Activated naive CD4-positive, alpha-beta T cell treated with anti-CD3 and anti-CD28 coated beads, Interleukin-2, amount 10 ng/mL, durations not matched to agents 7 days and 5 days (primary cell): ENCODE results near the gene DST.

Experiments
- CTCF ChIA-PET: fragments of 350-600 bp; sonication (Branson Sonifier 250); formaldehyde crosslinking; loops from one replicate; lab custom pipeline; 2021; ENCODE audit warnings: antibody characterized with exemption; lab: Charles Lee
- DNase-seq: peaks from one replicate; pipeline ENCODE4 v3.0.0-alpha.2; 2020
- H3K27ac Mint-ChIP-seq: one replicate; pipeline ENCODE4 v1.8.0; 2021; ENCODE audit warnings: mild to moderate bottlenecking, moderate library complexity, mixed read lengths
- H3K27me3 Mint-ChIP-seq: one replicate; pipeline ENCODE4 v1.8.0; 2021; ENCODE audit warnings: mild to moderate bottlenecking, mixed read lengths
- H3K36me3 Mint-ChIP-seq: one replicate; pipeline ENCODE4 v1.8.0; 2021; ENCODE audit warnings: mixed read lengths
- H3K4me1 Mint-ChIP-seq: one replicate; pipeline ENCODE4 v1.8.0; 2021; ENCODE audit warnings: mixed read lengths
- H3K4me3 Mint-ChIP-seq: one replicate; pipeline ENCODE4 v1.8.0; 2021; ENCODE audit warnings: mild to moderate bottlenecking, moderate library complexity, mixed read lengths
- H3K9me3 Mint-ChIP-seq: one replicate; pipeline ENCODE4 v1.8.0; 2021; ENCODE audit warnings: mixed read lengths

The DST gene

GRCh38 chr6:56539527-56540105, 103.1 kb downstream of the DST start:
- Mint-ChIP-seq H3K27ac (no peak overlapping the region), H3K4me3 (no peak overlapping the region)

GRCh38 chr6:56538851-56539250, 103.8 kb downstream of the DST start:
- no peak overlapping the region for H3K4me3 Mint-ChIP-seq
- no peaks in the 10 kb centered on the region for H3K27me3 Mint-ChIP-seq
- H3K9me3 Mint-ChIP-seq, result no peaks in the 10 kb centered on the region
- no peak overlapping the region for H3K27ac Mint-ChIP-seq
- H3K4me1 Mint-ChIP-seq, result no peaks in the 10 kb centered on the region
- no peaks in the 10 kb centered on the region for H3K36me3 Mint-ChIP-seq
- no peak for DNase-seq
- CTCF ChIA-PET, result no interaction called here

More at GRCh38 chr6:56539527-56540105, 103.1 kb downstream of the DST start:
- no peak for DNase-seq
- Mint-ChIP-seq H3K9me3 (no peaks in the 10 kb centered on the region), H3K36me3 (no peaks in the 10 kb centered on the region), H3K27me3 (no peaks in the 10 kb centered on the region), H3K4me1 (no peaks in the 10 kb centered on the region)
- CTCF ChIA-PET, result no interaction called here

DNA sequence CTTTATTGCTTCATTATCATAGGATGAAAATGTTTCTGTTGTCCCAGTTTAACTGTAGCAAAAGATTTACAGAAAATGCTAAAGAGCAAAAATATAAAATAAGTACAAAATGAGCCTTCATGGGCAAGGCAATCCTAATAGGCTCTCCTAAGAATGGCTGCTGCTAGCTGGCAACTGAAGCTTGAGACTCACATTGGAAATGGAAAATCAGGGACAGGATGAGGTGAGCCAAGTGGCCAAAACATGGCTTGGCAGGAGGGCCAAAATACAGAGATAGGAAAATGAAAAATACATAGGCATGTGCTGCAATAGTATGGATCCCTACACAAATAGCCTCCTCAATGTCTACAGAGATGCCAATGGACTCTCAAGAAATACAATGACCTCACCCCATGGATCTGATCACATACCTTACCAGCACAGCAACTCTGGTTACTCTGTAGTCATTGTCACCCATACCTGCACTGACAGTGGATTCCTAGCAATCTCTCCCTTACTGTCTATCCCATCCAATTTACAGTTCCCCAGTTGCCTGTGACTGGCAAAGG, 105.4 kb downstream of the DST start:
- H3K27ac Mint-ChIP-seq, result no peak overlapping the region
- no peaks in the 10 kb centered on the region for H3K36me3 Mint-ChIP-seq
- CTCF ChIA-PET, result no interaction called here

GRCh38 chr6:56536536-56536935, 106.2 kb downstream of the DST start:
- H3K27me3 Mint-ChIP-seq, result no peaks in the 10 kb centered on the region
- no peaks in the 10 kb centered on the region for H3K36me3 Mint-ChIP-seq
- H3K27ac Mint-ChIP-seq, result no peak overlapping the region
- H3K9me3 Mint-ChIP-seq, result no peaks in the 10 kb centered on the region
- no peak overlapping the region for H3K4me3 Mint-ChIP-seq
- no peaks in the 10 kb centered on the region for H3K4me1 Mint-ChIP-seq
- CTCF ChIA-PET, result no interaction called here
- DNase-seq, result no peak

More for the DNA sequence above, 105.4 kb downstream of the DST start:
- H3K27me3 Mint-ChIP-seq, result no peaks in the 10 kb centered on the region
- H3K9me3 Mint-ChIP-seq, result no peaks in the 10 kb centered on the region
- no peak overlapping the region for H3K4me3 Mint-ChIP-seq
- H3K4me1 Mint-ChIP-seq, result no peaks in the 10 kb centered on the region
- DNase-seq, result no peak

- Mint-ChIP-seq H3K27me3 (no peaks in the 10 kb centered on the region), H3K27ac (no peak overlapping the region), H3K4me3 (no peak overlapping the region), H3K9me3 (no peaks in the 10 kb centered on the region), H3K4me1 (no peaks in the 10 kb centered on the region), H3K36me3 (no peaks in the 10 kb centered on the region)
- CTCF ChIA-PET, result no interaction called here
- no peak for DNase-seq
These were observed 107.1 kb downstream of the DST start for GRCh38 chr6:56535626-56536025.

DNA sequence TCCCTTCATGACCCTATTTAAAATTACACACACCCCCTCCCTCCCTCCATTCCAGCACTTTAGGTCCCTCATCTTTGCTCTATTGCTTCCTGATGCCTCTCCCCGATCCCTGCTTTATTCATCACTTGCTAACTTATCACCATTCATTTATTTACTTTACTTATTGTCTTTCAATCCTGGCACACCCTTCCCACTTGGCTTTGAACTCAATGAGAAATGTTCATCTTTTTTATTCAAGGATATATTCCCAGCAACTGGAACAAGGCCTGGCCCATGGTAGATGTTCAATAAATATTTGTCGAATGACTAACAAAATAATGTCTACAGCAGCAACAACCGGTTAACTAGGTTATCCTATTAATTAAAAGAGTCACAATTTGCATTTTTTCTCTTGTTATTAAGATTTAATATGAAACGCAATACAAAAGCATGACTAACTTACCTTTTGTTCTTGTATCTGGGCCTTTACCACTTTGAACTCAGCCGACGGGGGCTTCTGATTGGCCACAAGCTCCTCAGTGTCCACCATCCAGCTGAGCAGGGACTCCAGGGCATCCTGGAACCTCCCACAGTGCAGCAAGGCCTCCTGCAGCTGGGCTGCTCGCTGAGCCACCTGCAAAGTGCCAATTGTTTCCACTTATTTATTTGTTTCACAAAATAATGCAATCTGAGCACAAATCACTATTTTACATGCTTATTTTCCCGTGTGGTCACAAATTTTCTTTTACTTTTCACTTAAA, 107.8 kb downstream of the DST start:
- Mint-ChIP-seq H3K27ac (no peak overlapping the region), H3K9me3 (no peaks in the 10 kb centered on the region), H3K4me3 (no peak overlapping the region), H3K4me1 (no peaks in the 10 kb centered on the region), H3K36me3 (no peaks in the 10 kb centered on the region), H3K27me3 (no peaks in the 10 kb centered on the region)
- CTCF ChIA-PET, result no interaction called here
- no peak for DNase-seq

- H3K27me3 Mint-ChIP-seq, result no peaks in the 10 kb centered on the region
- DNase-seq, result no peak
- H3K4me3 Mint-ChIP-seq, result no peak overlapping the region
- H3K27ac Mint-ChIP-seq, result no peak overlapping the region
- H3K36me3 Mint-ChIP-seq, result no peaks in the 10 kb centered on the region
- CTCF ChIA-PET, result no interaction called here
- no peaks in the 10 kb centered on the region for H3K9me3 Mint-ChIP-seq
- H3K4me1 Mint-ChIP-seq, result no peaks in the 10 kb centered on the region
These were observed 109.7 kb downstream of the DST start for GRCh38 chr6:56532766-56533551.

DNA sequence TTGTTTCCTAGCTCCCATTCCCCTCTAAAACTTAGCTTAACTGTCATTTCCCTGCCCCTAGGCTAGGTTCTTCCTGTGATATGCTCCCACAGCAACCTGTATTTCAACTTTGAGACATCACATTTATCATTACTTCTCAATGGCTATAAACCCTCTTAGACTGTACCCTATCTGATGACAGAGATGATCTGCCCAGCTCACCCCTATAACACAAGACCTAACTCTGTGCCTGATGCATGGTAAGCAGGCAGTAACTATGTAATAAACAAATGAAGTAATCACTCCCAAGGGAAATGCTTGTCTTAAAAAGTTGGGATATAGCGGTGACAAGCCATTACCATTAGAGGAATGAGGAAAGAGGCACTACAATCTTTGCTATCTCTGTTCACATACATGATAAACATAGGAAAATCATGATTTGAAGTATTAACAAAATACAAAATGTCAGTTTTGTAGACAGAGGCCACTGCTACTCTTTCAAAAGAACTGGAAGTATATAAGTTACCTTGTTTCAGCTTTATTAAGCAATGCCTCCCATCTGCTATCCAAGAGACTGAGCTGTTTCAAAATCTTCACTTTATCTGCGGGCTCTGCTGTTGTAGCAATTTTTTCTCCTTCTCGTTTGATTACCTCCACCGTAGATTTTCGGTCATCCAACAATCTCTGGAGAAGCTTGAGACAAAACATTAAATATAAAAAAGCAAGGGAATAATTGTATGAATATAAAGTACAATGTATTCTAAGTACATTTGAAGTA, 110.7 kb downstream of the DST start:
- CTCF ChIA-PET, result no interaction called here
- Mint-ChIP-seq H3K27me3 (no peaks in the 10 kb centered on the region), H3K9me3 (no peaks in the 10 kb centered on the region), H3K4me3 (no peak overlapping the region), H3K27ac (no peak overlapping the region), H3K4me1 (no peaks in the 10 kb centered on the region), H3K36me3 (no peaks in the 10 kb centered on the region)
- DNase-seq, result no peak

GRCh38 chr6:56529594-56530191, 113.0 kb downstream of the DST start:
- Mint-ChIP-seq H3K36me3 (no peaks in the 10 kb centered on the region), H3K4me1 (no peaks in the 10 kb centered on the region), H3K9me3 (no peaks in the 10 kb centered on the region), H3K27ac (no peak overlapping the region), H3K27me3 (no peaks in the 10 kb centered on the region), H3K4me3 (no peak overlapping the region)
- DNase-seq, result no peak
- CTCF ChIA-PET, result no interaction called here

GRCh38 chr6:56528412-56528841, 114.3 kb downstream of the DST start:
- Mint-ChIP-seq H3K4me1 (no peaks in the 10 kb centered on the region), H3K27me3 (no peaks in the 10 kb centered on the region), H3K27ac (no peak overlapping the region), H3K4me3 (no peak overlapping the region), H3K36me3 (no peaks in the 10 kb centered on the region), H3K9me3 (no peaks in the 10 kb centered on the region)
- no peak for DNase-seq
- CTCF ChIA-PET, result interaction anchor here (1.0 kb wide), 1 partner anchor 11 kb away, joined by 3 read pairs; no protein-coding TSS in a partner anchor

DNA sequence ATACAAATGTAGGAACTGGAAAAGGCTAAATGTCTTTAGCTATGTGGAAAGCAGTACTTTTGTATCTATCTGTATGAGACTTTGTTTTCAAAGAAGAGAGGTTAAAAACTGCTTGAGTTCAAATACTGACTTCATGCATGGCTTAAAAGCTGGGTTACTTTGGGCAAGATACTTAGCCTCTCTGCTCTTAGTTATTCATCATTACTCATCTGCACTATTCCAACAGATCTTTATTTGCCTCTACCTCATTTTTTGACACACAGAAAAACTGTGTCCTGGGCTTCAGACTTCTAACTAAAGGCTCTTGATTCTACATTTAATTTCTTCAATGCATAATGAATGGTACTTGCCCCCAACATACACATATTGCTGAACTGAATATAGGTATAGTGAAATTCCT, 114.8 kb downstream of the DST start:
- no peak overlapping the region for H3K27ac Mint-ChIP-seq
- no peaks in the 10 kb centered on the region for H3K4me1 Mint-ChIP-seq
- H3K9me3 Mint-ChIP-seq, result no peaks in the 10 kb centered on the region
- no peaks in the 10 kb centered on the region for H3K27me3 Mint-ChIP-seq
- H3K4me3 Mint-ChIP-seq, result no peak overlapping the region
- no peaks in the 10 kb centered on the region for H3K36me3 Mint-ChIP-seq
- DNase-seq, result no peak
- CTCF ChIA-PET, result interaction anchor here (1.0 kb wide), 1 partner anchor 10 kb away, joined by 3 read pairs; no protein-coding TSS in a partner anchor

GRCh38 chr6:56526860-56527544, 115.7 kb downstream of the DST start:
- Mint-ChIP-seq H3K4me1 (no peaks in the 10 kb centered on the region), H3K9me3 (no peaks in the 10 kb centered on the region), H3K4me3 (no peak overlapping the region), H3K27me3 (no peaks in the 10 kb centered on the region), H3K36me3 (no peaks in the 10 kb centered on the region), H3K27ac (no peak overlapping the region)
- CTCF ChIA-PET, result no interaction called here
- DNase-seq, result no peak
